Activated CD4-positive, alpha-beta T cell treated with anti-CD3 and anti-CD28 coated beads for 36 hours (primary cell): ENCODE measurements around the gene EEF1AKMT1. TPM values are rescaled to one million over a fixed set of nuclear protein-coding genes. Genes with fewer than 3 reads are reported as not detected.
"Not testable (repeated sequence)": the region's sequence is repeated elsewhere in the genome, so short reads cannot be mapped to it uniquely, and the experiment has no call there.

Experiments used
- ATAC-seq: fragments of 200-7000 bp; cut with Tn5 transposase; one replicate; pipeline ENCODE4 v1.10.0; 2021; ENCODE audit warnings: mild to moderate bottlenecking, moderate library complexity
- CTCF ChIA-PET: fragments of 350-600 bp; sonication (Branson Sonifier 250); formaldehyde crosslinking; loops from one replicate; lab custom pipeline; 2021; ENCODE audit warnings: antibody characterized with exemption; lab: Charles Lee
- POLR2A ChIA-PET: fragments of 350-600 bp; sonication (Branson Sonifier 250); formaldehyde crosslinking; loops from one replicate; lab custom pipeline; 2021; ENCODE audit warnings: antibody characterized with exemption, inconsistent platforms; lab: Charles Lee
- DNase-seq: peaks from one replicate; pipeline ENCODE4 v3.0.0-alpha.2; 2020
- H3K27ac Mint-ChIP-seq: one replicate; pipeline ENCODE4 v1.8.0; 2021; ENCODE audit warnings: mixed read lengths
- H3K27me3 Mint-ChIP-seq: one replicate; pipeline ENCODE4 v1.8.0; 2021; ENCODE audit warnings: mixed read lengths
- H3K36me3 Mint-ChIP-seq: one replicate; pipeline ENCODE4 v1.8.0; 2021; ENCODE audit warnings: low read depth, mixed read lengths
- H3K4me1 Mint-ChIP-seq: one replicate; pipeline ENCODE4 v1.8.0; 2021; ENCODE audit warnings: mixed read lengths
- H3K4me3 Mint-ChIP-seq: one replicate; pipeline ENCODE4 v1.8.0; 2021; ENCODE audit warnings: mild to moderate bottlenecking, moderate library complexity, mixed read lengths
- H3K9me3 Mint-ChIP-seq: one replicate; pipeline ENCODE4 v1.8.0; 2021; ENCODE audit warnings: low read depth, mixed read lengths
- intact Hi-C, 2 experiments: fragments of 100-400 bp; cut with DNase I in 1 of 2; cut with micrococcal nuclease in 1 of 2; formaldehyde crosslinking; loops; one replicate each; pipeline versions ENCODE4 v1.14.2 to v1.15.1; 2022 to 2024; cut with DNase I, micrococcal nuclease
- total RNA-seq, 2 experiments: library from RNA; stranded (reverse); gene quantifications; one replicate each; pipeline ENCODE4 v1.2.3, GENCODE V29; 2021

The EEF1AKMT1 gene
- total RNA-seq, 2 experiments from 2014 or later, result 21.0 to 23.9 TPM

DNA sequence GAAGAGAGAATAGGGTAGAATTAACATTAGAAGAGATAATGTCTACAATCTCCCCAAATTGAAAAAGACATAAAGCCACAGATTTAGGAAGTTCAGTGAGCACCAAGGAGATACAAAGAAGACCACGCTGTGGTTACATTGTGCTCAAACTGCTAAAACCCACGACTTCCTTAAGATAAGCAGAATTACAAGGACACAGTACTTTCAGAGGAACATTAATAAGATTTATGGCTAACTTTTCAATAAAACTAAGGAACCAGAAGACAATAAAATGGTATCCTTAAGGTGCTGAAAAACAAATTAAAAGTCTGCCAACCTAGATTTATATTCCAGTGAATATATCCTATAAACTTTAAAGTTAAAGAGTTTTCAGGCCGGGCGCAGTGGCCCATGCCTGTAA is 77.7 kb downstream of the EEF1AKMT1 start:
- Mint-ChIP-seq H3K27me3 (peaks cover 24% of the 10 kb centered on the region), H3K36me3 (no peaks in the 10 kb centered on the region), H3K9me3 (no peaks in the 10 kb centered on the region), H3K27ac (no peak overlapping the region), H3K4me1 (no peaks in the 10 kb centered on the region), H3K4me3 (no peak overlapping the region)
- DNase-seq (no peak), ATAC-seq (no peak)
- ChIA-PET CTCF (no interaction called here), POLR2A (no interaction called here)
- intact Hi-C loops, result no loop called here

- H3K4me3 Mint-ChIP-seq, result no peak overlapping the region
Measured at GRCh38 chr13:20691616-20692015, 82.1 kb downstream of the EEF1AKMT1 start.

DNA sequence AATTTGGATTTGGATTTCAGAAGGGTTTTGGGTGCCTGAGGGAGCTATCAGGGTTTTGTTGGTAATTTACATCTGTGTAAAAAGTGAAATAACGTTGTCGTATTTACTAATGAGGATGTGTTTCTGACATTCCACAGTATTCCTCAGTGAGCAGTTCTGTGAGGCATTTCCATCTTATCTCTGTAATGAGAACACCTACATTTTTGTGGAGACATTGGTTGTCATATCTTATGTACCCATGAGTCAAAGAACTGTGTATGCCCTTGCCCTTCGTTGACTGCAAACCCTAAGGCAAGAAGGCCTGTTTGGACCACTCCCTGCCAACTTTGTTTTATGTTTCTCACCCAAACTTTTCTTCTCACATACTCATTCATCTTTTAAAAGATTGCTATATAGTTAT is 84.5 kb downstream of the EEF1AKMT1 start:
- DNase-seq (no peak), ATAC-seq (no peak)
- no peaks in the 10 kb centered on the region for H3K4me1 Mint-ChIP-seq
- H3K36me3 Mint-ChIP-seq, result no peaks in the 10 kb centered on the region
- ChIA-PET POLR2A (no interaction called here), CTCF (interaction anchor here (1.0 to 1.3 kb wide), 3 partner anchors 9 to 21 kb away, joined by 3 to 4 read pairs (median 3); no protein-coding TSS in a partner anchor)
- H3K4me3 Mint-ChIP-seq, result no peak overlapping the region
- H3K9me3 Mint-ChIP-seq, result no peaks in the 10 kb centered on the region
- H3K27me3 Mint-ChIP-seq, result no peaks in the 10 kb centered on the region
- intact Hi-C loops, result no loop called here
- no peak overlapping the region for H3K27ac Mint-ChIP-seq

More at GRCh38 chr13:20691616-20692015, 82.1 kb downstream of the EEF1AKMT1 start:
- CTCF ChIA-PET, result no interaction called here
- POLR2A ChIA-PET, result no interaction called here
- Mint-ChIP-seq H3K9me3 (no peaks in the 10 kb centered on the region), H3K36me3 (no peaks in the 10 kb centered on the region), H3K27me3 (peaks cover 5% of the 10 kb centered on the region), H3K27ac (no peak overlapping the region), H3K4me1 (no peaks in the 10 kb centered on the region)
- ATAC-seq (no peak), DNase-seq (no peak)
- intact Hi-C loops, result no loop called here

DNA sequence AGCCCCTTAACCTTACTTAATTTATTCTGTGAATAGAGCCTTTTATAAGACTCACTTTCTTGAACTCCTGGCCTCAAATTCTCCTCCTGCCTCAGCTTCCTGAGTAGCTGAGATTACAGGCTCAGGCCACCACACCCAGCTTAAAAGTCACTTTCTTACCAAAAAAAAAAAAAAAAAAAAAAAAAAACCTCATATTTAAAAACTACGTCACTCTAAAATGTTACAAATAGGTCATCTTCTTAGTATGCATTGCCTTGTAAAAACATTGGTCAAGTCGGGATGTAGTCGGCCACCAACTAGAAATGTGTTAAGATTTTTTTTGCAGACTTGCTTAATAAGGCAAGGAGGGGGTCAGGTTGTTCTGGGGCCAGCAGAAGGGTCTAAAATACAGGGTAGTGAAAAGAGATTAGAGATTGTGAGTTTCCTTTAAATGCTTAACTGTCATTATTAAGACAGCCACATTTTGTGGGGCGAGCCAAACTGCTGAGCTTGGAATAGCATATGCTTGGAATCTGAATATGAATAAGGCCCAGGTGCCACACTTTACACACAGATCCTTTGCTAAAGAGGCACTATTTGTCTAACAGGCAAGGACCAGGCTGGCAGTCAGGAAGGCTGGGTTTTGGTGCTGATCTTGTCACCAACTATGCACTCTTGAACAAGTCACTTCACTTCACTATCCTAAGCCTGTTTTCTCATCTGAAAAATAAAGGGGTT is 86.7 kb downstream of the EEF1AKMT1 start:
- CTCF ChIA-PET, result interaction anchor here (1.6 kb wide), 1 partner anchor 37 kb away, joined by 4 read pairs; no protein-coding TSS in a partner anchor

GRCh38 chr13:20686167-20686566 is 87.6 kb downstream of the EEF1AKMT1 start:
- Mint-ChIP-seq H3K27me3 (no peaks in the 10 kb centered on the region), H3K27ac (no peak overlapping the region), H3K36me3 (no peaks in the 10 kb centered on the region), H3K9me3 (no peaks in the 10 kb centered on the region), H3K4me3 (no peak overlapping the region), H3K4me1 (no peaks in the 10 kb centered on the region)
- intact Hi-C loops, result no loop called here
- CTCF ChIA-PET, result interaction anchor here (0.5 kb wide), 1 partner anchor 988 kb away, joined by 5 read pairs; no protein-coding TSS in a partner anchor
- POLR2A ChIA-PET, result no interaction called here
- no peak for DNase-seq
- ATAC-seq, result no peak

More for the DNA sequence above, 86.7 kb downstream of the EEF1AKMT1 start:
- H3K9me3 Mint-ChIP-seq, result no peaks in the 10 kb centered on the region
- H3K27me3 Mint-ChIP-seq, result no peaks in the 10 kb centered on the region
- no peak overlapping the region for H3K27ac Mint-ChIP-seq
- no peaks in the 10 kb centered on the region for H3K4me1 Mint-ChIP-seq
- ATAC-seq (no peak), DNase-seq (no peak)
- H3K4me3 Mint-ChIP-seq, result no peak overlapping the region
- no peaks in the 10 kb centered on the region for H3K36me3 Mint-ChIP-seq
- intact Hi-C loops, result no loop called here
- POLR2A ChIA-PET, result no interaction called here

DNA sequence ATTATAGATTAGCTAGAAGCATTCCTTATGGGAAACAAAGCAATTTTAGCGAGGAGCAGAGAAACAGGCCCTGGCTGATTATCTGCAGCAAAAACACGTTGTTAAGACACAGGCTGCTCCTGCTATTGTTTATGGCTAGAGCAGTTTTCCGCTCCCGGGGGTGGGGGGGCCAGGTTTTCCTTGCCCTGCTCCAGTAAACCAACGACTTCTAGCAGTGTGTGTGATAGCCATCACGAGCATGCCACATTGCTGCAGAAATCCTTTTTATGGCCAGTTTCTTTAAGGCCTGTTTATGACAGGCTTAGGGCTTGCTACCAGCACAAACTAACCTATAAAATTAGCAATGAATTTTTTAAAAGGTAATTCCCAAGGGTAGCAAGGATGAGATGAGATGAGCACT is 88.7 kb downstream of the EEF1AKMT1 start:
- no peak overlapping the region for H3K4me3 Mint-ChIP-seq
- DNase-seq (no peak), ATAC-seq (no peak)
- H3K36me3 Mint-ChIP-seq, result no peaks in the 10 kb centered on the region
- no peaks in the 10 kb centered on the region for H3K4me1 Mint-ChIP-seq
- no peak overlapping the region for H3K27ac Mint-ChIP-seq
- intact Hi-C loops, result no loop called here
- ChIA-PET POLR2A (no interaction called here), CTCF (no interaction called here)
- no peaks in the 10 kb centered on the region for H3K27me3 Mint-ChIP-seq
- H3K9me3 Mint-ChIP-seq, result no peaks in the 10 kb centered on the region

DNA sequence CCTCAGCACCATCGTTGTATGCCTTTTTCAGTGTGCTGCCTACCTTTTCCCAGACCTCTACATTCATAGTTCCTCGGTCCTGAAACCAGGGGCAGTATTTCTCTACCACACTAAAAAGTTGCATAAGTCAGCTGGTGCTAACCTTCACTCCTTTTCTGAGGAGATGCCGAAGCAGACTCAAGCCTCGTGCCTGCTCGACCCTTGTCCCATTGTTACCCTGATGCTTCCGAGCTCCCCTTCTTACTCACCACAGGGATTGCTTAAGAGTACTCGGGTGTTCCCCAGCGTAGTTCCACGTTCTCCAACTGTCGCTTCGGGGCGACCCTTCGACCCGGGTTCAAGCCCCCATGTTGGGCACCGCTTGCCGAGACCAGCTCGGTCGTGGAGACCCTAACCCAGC is 89.2 kb downstream of the EEF1AKMT1 start:
- intact Hi-C loops, result no loop called here
- DNase-seq (no peak), ATAC-seq (no peak)
- no peak overlapping the region for H3K4me3 Mint-ChIP-seq
- ChIA-PET POLR2A (no interaction called here), CTCF (interaction anchor here (1.2 to 1.3 kb wide), 2 partner anchors 38 to 166 kb away, joined by 3 read pairs; no protein-coding TSS in a partner anchor)
- H3K36me3 Mint-ChIP-seq, result no peaks in the 10 kb centered on the region
- no peaks in the 10 kb centered on the region for H3K27me3 Mint-ChIP-seq
- no peak overlapping the region for H3K27ac Mint-ChIP-seq
- H3K4me1 Mint-ChIP-seq, result no peaks in the 10 kb centered on the region
- no peaks in the 10 kb centered on the region for H3K9me3 Mint-ChIP-seq

DNA sequence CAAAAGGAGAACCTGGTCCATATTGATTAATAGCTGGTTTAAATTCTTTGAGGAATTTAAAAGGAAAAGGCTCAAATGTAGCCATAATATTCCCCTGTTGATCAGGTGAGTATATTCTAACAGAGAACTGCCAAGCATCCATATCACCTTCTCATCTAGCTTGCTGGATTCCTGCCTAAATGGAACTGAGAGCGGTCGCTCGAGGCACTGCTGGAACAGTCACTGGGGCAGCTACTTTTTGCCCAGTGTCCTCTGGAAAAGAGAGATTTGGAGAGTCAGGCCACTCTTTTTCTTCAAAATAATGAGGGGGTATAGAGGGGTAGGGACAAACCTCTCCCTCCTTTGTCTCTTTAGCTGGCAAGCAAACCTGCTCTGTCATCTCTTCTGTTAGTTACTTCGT is 89.7 kb downstream of the EEF1AKMT1 start:
- Mint-ChIP-seq H3K27me3 (no peaks in the 10 kb centered on the region), H3K36me3 (no peaks in the 10 kb centered on the region), H3K9me3 (no peaks in the 10 kb centered on the region), H3K4me3 (no peak overlapping the region), H3K4me1 (no peaks in the 10 kb centered on the region), H3K27ac (no peak overlapping the region)
- intact Hi-C loops, result no loop called here
- ChIA-PET POLR2A (no interaction called here), CTCF (interaction anchor here (0.8 to 1.3 kb wide), 3 partner anchors 39 to 165 kb away, joined by 3 to 4 read pairs (median 3); no protein-coding TSS in a partner anchor)
- no peak for DNase-seq
- ATAC-seq, result no peak

GRCh38 chr13:20682061-20682460 is 91.7 kb downstream of the EEF1AKMT1 start:
- Mint-ChIP-seq H3K27me3 (no peaks in the 10 kb centered on the region), H3K27ac (no peak overlapping the region), H3K4me3 (no peak overlapping the region), H3K36me3 (no peaks in the 10 kb centered on the region), H3K4me1 (no peaks in the 10 kb centered on the region), H3K9me3 (no peaks in the 10 kb centered on the region)
- no peak for ATAC-seq
- CTCF ChIA-PET, result interaction anchor here (0.6 to 1.2 kb wide), 2 partner anchors 56 to 210 kb away, joined by 3 read pairs; no protein-coding TSS in a partner anchor
- intact Hi-C loops, result no loop called here
- DNase-seq, result no peak
- POLR2A ChIA-PET, result no interaction called here

DNA sequence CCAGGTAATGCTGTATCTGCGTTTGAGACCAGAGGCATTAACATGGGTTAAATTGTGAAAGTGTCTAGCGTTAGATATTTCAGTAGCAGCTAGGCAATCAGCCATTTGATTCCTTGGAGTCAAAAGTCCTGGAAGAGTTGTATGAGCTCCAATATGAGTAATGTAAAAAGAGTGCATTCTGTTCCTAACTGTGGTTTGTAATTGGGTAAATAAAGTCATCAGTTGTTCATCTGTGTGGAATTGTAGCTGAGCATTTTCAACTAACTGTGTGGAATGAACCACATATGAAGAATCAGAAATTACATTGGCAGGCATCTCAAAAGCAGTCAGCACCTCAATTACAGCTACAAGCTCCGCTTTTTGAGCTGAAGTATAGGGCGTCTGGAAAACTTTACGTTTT is 92.3 kb downstream of the EEF1AKMT1 start:
- intact Hi-C loops, POLR2A ChIA-PET, ATAC-seq, H3K36me3 Mint-ChIP-seq, H3K9me3 Mint-ChIP-seq, H3K27ac Mint-ChIP-seq, H3K4me3 Mint-ChIP-seq, DNase-seq, H3K27me3 Mint-ChIP-seq, H3K4me1 Mint-ChIP-seq: not testable (repeated sequence)
- CTCF ChIA-PET, result interaction anchor here (0.6 to 1.2 kb wide), 3 partner anchors 55 to 210 kb away, joined by 3 read pairs; no protein-coding TSS in a partner anchor

DNA sequence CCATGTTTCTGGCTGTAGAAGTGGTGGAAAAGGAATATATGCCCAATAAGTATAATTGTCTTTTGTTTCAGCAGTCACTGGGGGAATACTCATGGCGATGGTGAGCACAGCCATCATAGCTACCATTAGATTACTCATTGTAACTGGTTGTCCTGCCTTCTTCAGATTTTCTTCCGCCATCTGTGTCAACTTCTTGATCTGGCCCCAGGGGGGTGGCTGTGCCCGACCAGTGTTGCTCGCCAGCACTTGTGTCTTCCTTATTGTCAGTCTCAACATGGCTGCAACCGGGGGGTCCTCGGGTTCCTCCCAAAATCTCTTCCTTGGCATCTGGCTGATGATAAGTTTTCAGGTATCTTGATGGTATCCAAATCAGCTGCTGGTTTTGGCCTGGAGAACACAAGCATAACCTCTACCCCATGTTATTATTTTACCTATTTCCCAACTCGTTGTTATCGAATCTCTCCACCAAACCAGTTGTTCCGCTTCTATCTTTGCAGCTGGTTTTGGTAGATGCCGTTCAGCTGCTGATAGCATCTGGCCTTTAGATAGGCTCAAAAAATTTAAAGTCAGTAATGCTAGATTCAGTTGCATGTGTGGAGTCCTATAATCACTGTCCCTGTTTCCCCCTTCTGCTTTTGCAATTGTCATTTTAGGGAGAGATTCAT is 93.2 kb downstream of the EEF1AKMT1 start:
- no peak overlapping the region for H3K4me3 Mint-ChIP-seq
- H3K27me3 Mint-ChIP-seq, result no peaks in the 10 kb centered on the region
- no peak for ATAC-seq
- no peaks in the 10 kb centered on the region for H3K36me3 Mint-ChIP-seq
- H3K27ac Mint-ChIP-seq, result no peak overlapping the region
- no peaks in the 10 kb centered on the region for H3K9me3 Mint-ChIP-seq
- intact Hi-C loops, result no loop called here
- ChIA-PET CTCF (interaction anchor here (1.2 kb wide), 1 partner anchor 9 kb away, joined by 4 read pairs; no protein-coding TSS in a partner anchor), POLR2A (interaction anchor here (0.6 kb wide), 1 partner anchor 63 kb away, joined by 3 read pairs; no protein-coding TSS in a partner anchor)
- no peaks in the 10 kb centered on the region for H3K4me1 Mint-ChIP-seq
- no peak for DNase-seq
